HG03457 (cell line): Measurements from ENCODE around the gene MINK1.
A peak's percentile ranks its signal among the peaks of the same experiment; 100 is the strongest.

ENCODE experiments used
- ATAC-seq: cut with Tn5 transposase; IDR thresholded peaks from one replicate; pipeline ENCODE4 v1.9.1; 2021; ENCODE audit warnings: moderate number of reproducible peaks; ENCODE audit not compliant: unreplicated experiment

MINK1 gene

GRCh38 chr17:4810696-4811290, 22.3 kb upstream of the MINK1 start:
- no peak for ATAC-seq

- ATAC-seq: no peak
Measured at GRCh38 chr17:4811471-4811870, 21.7 kb upstream of the MINK1 start.

DNA sequence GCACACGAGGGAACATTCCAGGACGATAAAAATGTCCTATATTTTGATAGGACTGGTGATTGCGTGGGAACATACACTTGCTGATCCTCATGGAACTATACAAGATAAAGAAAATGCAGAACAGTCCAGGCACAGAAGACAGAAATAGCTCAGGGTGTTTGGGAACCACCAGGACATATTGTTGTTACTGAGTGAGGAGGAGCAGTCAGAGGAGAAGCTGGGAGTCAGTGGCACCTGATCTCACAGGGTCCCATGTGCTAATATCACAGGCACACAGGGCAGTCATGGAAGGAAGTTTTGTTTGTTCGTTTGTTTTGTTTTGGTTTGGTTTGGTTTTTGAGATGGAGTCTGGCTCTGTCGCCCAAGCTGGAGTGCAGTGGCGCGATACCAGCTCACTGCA, 20.4 kb upstream of the MINK1 start:
- no peak for ATAC-seq

DNA sequence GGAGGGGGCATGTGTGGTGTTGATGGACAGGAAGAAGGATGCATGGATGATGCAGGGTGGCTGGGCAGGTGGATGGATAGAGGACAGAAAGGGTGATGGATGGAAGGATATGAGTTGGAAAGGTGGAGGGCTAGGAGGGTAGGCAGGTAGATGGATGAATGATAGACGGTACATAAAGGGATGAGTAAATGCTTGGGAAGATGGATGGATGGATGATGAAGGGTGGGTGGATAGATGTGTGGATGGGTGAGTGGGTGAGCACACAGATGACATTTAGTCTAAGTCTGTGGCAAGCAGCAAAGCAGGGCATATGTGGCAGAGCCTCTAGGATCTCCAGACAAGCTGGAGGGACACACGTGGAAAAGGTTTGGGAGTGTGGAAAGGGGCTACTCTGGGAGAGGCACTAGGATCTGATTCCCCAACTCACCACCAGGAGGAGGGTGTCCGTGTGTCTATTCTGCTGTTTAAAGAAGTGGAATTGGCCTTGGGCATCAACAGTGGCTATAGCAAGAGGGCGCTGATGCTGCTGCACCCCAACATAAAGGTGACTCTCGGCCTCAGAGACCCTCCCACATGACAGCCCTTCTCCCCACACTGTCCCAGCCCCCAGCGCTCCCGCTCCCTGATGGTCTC, 18.0 kb upstream of the MINK1 start:
- ATAC-seq: no peak

GRCh38 chr17:4816826-4817225, 16.3 kb upstream of the MINK1 start:
- no peak for ATAC-seq

- no peak for ATAC-seq
Measured at GRCh38 chr17:4818276-4818675, 14.9 kb upstream of the MINK1 start.

DNA sequence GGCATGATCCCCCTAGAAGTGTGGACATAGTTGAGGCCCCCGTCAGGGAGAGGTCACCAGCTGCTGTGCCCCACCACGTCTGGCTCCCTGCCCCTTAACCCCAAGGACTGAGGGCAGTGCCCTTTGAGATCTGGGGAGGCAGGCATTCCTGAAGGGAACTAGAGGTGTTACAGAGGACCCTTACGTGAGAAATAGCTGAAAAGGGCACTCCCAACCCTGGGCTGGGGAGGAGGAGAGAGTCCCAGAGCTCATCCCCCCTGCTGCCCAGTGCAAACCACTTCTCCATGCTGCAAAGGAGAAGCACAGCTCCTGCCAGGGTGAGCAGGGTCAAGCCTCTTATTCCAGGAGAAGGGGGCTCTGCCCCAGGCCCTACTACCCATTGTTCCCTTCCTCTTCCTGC, 10.3 kb upstream of the MINK1 start:
- ATAC-seq: no peak

- ATAC-seq: no peak
Measured at GRCh38 chr17:4823373-4824089, 9.6 kb upstream of the MINK1 start.

- no peak for ATAC-seq
Measured at GRCh38 chr17:4827399-4827798, 5.7 kb upstream of the MINK1 start.

DNA sequence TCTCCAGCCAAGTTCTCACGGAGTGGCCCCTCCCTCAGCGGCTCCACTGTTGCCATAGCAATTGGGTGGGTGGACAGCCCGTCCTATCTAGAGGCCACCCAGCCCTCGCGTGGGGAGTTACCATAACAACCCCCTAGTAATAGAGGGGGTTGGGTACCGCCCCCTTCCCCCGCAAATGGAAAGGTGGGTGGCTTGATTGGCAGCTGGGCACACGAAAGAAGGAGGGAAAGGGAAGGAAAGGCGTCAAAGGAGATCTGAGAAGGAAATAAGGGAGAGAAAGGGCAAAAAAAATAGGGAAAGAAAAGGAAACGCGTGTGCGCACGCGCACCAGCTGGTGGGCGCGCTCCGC, 337 bp upstream of the MINK1 start:
- peak; percentile 5 for ATAC-seq

- no peak for ATAC-seq
Measured at GRCh38 chr17:4833941-4834680, 971 bp downstream of the MINK1 start.

DNA sequence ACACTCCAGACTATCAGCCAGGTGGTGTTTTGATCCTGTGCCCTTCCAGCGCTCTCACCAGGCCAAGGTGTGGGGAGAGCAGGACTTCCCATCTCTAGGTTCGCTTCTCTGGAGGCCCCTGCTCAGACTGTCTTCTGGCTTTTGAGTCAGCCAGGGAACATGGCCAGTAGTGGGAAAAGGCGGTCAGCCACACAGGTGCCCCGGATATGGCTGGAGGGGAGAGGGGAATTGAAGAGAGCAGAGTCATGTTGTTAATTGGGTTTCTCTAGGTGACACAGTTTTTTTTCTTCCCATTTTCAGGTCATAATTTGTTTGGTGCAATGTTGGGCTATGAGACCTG, 1.5 kb downstream of the MINK1 start:
- ATAC-seq: no peak

DNA sequence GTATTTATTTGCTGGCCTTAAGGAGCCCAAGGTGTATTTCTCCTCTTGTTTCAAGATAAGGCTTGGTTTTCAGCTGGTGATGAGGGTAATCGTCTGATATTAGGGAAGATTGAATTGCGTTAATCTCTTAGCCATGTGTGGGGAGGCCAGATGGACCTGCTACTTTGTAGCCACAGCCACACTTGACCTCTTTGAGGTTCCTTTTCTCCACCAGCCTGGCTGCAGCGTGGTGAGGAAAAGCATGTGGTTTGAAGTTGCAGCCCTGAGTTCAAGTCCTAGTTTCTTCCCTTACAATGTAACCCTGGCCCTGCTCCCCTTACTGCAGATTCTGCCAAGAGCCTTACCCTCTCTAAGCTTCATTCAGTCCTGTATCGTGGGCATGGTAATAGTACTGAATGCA, 3.1 kb downstream of the MINK1 start:
- ATAC-seq: no peak

DNA sequence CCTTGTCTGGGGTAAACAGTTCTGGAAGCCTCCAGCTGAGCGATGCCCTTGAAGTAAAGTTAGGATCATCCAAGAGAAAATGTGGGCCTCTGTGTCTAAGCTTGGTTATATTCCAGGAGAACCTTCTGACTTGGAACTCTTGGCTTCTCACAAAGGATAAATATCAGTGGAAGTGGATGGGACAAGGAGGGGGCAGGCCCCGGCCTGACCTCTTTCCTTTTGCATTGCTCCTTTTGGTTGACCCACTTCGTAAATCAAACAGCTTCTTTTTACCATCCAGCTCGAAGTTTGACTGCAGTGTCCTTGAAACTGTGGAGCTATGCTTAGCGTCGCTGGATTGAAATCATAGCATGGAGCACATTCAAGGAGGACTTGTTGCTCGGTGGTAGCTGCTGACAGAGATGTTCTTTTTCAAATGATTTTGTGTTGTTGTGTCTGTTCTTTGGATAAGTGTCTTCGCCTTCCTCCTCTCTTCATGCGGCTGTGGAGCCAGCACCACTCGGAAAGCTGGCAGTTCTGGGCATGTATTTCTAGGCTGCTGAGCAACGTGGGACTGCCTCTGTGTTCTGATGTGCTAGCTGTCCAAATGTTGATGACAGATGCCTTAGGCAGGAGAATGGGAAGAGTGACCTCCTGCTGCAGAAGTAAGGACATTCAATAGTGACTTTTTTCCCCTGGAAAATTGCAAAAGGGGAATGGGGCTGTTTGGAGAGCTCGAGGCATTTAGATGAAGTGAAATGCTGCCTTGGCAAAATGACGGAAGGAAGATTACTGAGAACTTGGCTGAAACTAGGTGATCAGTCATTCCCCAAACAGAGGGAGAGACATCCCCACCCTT, 4.5 kb downstream of the MINK1 start:
- no peak for ATAC-seq

- no peak for ATAC-seq
Measured at GRCh38 chr17:4838309-4838785, 5.2 kb downstream of the MINK1 start.

- no peak for ATAC-seq
Measured at GRCh38 chr17:4839221-4839620, 6.1 kb downstream of the MINK1 start.

DNA sequence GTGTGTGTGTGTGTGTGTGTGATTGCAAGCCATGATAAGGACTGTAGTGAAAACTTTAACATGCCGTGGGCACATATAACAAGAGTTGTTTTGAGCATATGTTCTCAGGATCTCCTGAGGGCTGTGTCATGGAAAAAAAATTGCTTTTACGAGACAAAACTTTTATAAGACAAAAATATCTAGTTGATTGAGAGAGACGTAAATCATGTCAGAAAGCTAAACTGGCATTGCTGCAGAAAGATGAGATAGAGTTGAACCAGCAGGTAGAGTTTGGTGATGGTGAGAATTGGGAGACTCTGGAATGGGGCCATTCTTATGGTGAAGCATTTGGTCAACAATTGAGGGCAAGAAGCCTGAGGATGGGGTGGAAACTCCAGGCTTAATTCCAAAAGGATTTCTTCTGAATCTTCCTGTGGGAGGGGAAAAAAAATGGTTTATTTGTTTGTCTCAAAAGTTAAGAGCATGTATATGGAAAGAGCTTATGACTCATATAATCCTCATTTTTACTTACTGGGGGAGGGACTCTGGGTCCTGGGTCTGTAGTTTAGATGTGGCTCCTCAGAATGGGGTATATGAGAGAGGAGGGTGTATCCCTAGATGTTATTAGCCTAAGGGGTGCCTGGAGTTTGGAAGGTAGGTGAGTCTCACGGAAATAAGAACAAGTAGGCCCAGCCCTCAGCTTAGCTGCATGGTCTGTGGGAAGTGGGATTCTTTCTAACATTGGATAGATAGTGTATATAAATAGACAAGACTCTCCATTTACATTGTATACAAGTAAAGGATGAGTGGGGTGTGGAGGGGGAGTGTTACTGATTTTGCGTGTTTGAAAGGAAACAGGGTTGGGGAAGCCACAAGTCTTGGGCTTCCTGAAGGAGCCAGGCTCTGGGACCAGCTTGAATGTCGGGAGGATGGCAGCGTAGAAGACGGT, 7.1 kb downstream of the MINK1 start:
- ATAC-seq: no peak

- no peak for ATAC-seq
Measured at GRCh38 chr17:4840893-4841242, 7.7 kb downstream of the MINK1 start.

- ATAC-seq: no peak
Measured at GRCh38 chr17:4842376-4842775, 9.2 kb downstream of the MINK1 start.
